NCI-H2227 treated with DMSO at 0.1 percent for 48 hours (cell line): ENCODE data around the gene PYGM.
"Not testable (repeated sequence)": the region's sequence is repeated elsewhere in the genome, so short reads cannot be mapped to it uniquely, and the experiment has no call there.

ENCODE experiments used
- DNase-seq: peaks from one replicate; lab custom pipeline; 2025; lab: John Stamatoyannopoulos, UW

PYGM gene

DNA sequence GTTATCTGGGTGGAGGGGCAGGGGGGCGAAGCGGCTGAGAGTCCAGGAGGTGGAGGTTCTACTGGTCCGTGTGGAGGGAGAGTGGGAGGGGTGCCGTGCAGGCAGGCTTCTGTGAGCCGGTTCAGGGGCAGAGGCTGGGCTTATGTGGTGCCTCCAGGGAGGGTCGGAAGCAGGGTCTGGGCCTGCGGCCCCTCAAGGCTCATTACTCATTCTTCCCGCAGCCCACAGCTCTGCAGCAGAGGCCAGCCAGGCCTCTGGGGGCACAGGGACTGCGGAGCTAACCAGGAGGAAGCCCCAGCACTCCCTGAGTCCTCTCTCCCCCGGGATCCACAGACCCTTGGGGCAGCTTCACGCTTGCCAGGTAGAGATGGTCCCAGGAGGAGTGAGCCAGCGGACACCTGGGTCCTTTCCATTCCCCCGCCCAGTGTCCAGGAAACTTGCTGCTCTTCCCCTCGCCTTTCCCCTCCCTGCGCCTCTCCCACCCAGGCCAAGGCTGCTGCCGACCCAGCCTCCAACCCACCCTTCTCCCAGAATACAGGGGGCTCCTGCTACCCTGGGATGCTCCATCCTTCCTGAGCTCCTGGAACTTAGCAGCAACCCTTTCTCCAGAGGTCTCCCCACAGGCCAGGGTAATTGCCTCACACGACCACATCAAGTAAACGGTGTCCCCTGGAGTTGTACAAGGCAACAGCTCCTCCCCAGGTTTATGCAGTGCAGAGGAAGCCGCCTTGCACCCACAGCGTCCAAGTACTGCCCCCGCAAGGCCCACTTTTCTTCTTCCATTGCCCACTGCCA is 43.1 kb downstream of the PYGM start:
- DNase-seq = no peak

DNA sequence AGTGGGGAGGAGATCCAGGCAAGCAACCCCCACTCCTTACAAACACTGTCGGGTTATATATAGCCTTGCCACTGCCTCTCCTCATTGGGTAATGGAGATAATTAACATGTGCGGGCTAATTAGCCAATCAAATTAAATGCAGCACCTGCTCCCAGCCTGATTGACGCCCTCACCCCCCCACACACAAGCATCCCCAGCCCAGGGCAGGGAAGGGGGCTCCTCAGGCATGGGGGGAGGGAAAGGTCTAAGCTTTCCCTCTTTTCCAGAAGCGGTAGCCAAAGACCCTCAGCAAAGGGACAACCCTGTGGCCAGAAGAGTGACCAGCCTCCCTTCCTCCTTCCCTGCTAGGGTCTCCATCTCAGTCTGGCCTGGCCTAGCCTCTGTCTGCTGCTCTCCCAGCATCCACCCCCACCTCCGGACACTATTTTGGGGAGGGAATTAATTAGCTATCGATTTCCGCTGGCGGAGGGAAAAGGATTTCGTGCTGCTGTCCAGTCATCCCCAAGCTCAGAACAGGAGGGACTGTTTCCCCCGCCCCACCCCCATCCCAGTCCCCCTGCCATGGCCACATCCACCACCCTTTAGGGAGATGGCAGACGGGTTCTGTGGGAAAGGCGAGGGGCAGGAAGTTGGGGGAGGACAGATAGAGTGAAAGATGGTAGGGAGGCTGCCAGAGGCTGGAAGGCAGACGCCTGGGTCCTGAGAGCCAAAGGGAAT is 43.9 kb downstream of the PYGM start:
- no peak for DNase-seq

GRCh38 chr11:64715110-64715509 is 44.7 kb downstream of the PYGM start:
- DNase-seq = no peak

- DNase-seq = no peak
These were observed 45.1 kb downstream of the PYGM start for GRCh38 chr11:64714666-64715065.

- no peak for DNase-seq
These were observed 45.9 kb downstream of the PYGM start for GRCh38 chr11:64713781-64714363.

GRCh38 chr11:64713016-64713707 is 46.6 kb downstream of the PYGM start:
- no peak for DNase-seq

DNA sequence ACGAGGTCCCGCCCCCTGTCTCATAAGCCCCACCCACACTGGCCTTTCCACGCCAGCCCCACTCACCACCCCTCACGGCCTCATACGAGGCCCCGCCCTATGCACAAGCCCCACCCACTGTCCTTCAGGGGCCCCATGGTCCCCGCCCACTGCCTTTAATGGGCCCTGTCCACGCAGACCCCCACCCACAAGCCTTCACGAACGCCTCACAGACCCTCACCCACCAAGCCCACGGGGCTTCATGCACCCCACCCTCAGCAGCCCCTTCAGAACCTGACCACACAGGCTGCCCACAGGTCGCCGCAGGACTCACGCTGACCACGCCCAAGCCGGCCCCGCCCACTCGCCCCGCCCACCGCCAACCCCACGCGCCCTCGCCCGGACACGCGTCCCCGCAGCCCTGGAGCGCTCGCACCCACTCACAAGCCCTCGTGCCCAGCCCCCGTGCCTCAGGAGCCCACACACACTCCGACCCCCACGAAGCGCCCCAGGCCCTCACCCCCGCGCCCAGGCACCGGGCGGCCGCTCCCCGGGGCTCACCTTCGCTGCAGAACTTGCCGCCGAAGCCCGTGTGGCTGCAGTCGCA is 47.3 kb downstream of the PYGM start:
- no peak for DNase-seq

DNA sequence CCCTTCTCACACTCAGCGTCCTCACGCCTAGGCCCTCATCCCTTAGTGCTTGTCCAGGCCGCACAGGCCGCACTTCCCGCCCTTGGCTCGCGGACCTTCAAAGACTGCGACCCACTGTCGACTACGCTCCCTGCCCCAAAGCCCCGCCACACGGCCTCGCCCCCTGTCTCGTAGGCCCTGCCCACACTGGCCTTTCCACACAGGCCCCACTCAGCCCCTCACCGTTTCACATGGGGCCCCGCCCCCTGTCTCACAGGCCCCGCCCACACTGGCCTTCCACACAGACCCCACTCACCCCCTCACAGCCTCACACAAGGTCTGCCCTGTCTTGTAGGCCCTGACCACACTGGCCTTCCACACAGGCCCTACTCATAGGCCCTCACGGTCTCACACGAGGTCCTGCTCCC is 47.8 kb downstream of the PYGM start:
- no peak for DNase-seq

DNA sequence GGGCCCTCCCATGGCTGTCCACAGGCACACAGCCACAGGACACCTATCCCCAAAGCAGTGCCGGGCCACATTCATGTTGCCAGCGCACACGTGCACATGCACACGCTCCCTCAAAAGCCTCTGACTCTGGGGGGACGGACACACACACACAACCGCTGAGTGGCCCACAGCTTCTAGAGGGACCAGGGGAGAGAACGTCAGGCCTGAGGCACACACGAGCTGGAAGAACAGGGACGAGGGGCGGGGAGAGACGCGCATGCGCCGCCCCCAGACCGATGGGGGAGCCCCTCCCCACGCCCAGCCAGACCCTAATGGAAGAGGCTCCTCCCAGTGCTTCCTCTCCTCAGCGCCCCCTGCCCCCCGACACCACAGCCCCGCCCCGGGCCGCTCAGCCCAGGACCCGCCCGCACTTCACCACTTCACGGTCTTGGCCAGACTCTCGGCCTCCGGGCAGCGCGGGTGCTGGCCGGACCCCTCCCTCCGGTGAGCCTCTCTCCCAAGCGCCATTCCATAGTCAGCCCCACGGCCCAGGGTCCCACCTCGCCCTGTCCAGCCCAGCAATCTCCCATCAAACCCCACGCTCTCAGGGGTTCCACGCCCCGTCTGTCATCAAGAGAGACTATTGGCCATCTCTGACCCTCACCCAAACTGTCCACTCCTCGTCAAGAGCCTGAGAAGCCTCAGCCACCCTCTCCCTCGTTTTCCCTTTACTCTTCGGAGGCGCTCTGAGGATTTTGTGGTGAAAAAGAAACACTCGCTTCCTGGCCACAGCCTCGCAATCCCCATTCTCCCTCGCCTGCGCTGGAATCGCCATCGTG is 48.4 kb downstream of the PYGM start:
- DNase-seq = no peak

DNA sequence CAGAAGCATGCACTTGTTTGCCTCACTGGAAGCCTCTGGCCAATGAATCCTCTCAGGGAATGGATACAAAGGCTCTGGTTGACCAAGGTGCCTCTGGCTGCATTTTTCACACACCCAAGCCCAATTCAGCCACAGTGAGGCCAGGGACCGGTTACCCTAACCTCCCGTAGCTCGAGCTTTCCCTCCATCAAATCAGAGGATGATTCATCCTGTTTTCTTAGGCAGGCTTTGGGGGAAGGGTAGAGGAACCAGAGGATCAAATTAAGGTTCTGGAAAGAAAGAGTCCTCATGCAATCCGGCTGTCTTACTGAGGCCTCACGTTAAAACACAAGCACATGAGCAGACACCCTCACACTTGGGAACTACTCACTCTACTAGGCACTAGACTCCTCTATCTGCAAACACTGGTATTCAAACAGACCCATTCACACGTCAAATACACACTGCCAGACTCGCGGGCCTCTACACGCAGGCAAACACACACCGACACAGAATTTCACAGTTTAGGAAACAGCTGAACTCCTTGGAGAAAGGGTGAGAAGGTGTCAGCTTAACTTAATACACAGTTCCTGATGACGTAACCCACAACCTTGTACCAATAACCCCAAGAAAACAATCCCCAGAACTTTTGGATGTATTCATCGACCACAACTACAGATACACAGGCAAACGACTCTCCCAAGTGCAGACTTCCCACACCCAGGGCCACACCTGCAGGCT is 49.2 kb downstream of the PYGM start:
- DNase-seq = no peak

DNA sequence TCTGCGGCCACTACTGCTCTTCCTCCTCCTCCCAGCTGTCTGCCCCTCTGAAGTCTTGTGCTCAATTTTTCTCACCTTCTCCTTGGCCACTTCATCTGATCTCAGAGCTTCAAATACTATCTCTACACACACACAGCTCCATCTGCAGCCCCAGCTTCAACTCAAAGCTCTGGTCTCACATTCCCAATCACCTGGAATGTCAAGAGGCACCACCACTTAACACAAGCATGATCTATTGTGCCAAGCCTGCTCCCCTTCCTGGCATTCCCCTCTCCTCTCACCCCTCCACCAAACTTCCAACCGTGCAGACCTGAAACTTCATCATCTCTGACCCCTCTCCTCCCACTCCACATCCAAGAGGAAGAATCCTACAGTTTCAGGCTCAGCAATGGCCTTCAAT is 54.3 kb downstream of the PYGM start:
- no peak for DNase-seq

DNA sequence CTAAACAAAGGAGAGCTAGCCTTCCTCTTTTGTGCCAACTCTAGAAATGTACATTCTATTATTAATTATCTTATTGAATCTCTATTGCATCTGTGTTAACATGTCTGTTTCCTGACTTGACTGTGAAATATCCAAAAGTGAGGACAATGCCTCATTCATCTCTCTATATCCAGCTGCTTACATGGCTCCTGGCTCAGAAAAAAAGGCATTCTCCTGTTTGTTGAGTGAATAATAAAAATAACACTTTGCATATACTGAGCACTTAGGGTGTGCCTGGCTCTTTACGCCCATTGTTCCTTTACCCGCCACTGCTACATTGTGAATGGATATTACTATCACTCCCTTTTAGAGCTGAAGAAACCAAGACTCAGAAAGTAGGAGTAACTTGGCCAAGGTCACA is 56.7 kb downstream of the PYGM start:
- DNase-seq = no peak

GRCh38 chr11:64701956-64702355 is 57.8 kb downstream of the PYGM start:
- DNase-seq = not testable (repeated sequence)

DNA sequence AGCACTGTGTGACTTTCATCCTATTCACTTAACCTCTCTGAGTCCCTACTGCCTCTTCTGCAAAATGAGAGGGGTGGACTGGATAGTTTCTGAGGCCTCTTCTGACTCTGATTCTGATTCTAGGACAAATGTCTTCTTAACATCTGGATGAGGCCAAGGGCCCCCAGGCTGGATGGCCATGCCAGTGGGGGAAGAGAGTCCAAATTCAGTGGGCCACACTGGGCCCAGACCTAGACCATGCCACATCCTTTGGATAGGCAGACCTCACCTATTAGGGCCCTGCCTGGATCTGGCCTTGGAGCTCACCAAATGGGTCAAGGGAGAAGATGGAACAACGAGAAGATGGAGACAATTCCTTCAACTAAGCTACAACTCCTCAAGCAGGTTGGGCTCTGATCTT is 61.3 kb downstream of the PYGM start:
- no peak for DNase-seq

GRCh38 chr11:64697663-64698375 is 62.0 kb downstream of the PYGM start:
- no peak for DNase-seq
